Neural cell (in vitro differentiated cells): Measurements from ENCODE around the gene PDHA1. TPM values are rescaled to one million over a fixed set of nuclear protein-coding genes. Genes with fewer than 3 reads are reported as not detected.

ENCODE experiments used
- H2AFZ ChIP-seq: fragments of 200-600, 300-800 bp; sonication (generic), shearing (Covaris generic); 2 replicates; pipeline ENCODE4 v1.6.0; 2014; ENCODE audit warnings: low read depth, mild to moderate bottlenecking, antibody characterized with exemption, low read length, moderate library complexity
- H3F3A ChIP-seq: fragments of 200-600 bp; shearing (Covaris generic); 2 replicates; pipeline ENCODE4 v1.6.1; 2016; ENCODE audit warnings: mild to moderate bottlenecking, moderate library complexity, mixed read lengths, antibody characterized with exemption, low read length; ENCODE audit not compliant: insufficient read depth, poor library complexity, severe bottlenecking
- H3K27ac ChIP-seq: fragments of 200-600, 300-800 bp; sonication (generic), shearing (Covaris generic); 2 replicates; pipeline ENCODE4 v1.5.1; 2014; ENCODE audit warnings: mild to moderate bottlenecking, low read length, moderate library complexity
- H3K27me3 ChIP-seq: fragments of 300-800, 200-600 bp; sonication (generic), shearing (Covaris generic); 2 replicates; pipeline ENCODE4 v1.6.0; 2014; ENCODE audit warnings: mild to moderate bottlenecking, low read depth, low read length, moderate library complexity; ENCODE audit not compliant: insufficient read depth
- H3K36me3 ChIP-seq: fragments of 300-800, 200-600 bp; sonication (generic), shearing (Covaris generic); 2 replicates; pipeline ENCODE4 v1.5.1; 2014; ENCODE audit warnings: mild to moderate bottlenecking, antibody characterized with exemption, low read length, moderate library complexity; ENCODE audit not compliant: insufficient read depth
- H3K4me2 ChIP-seq: fragments of 300-800, 200-600 bp; sonication (generic), shearing (Covaris generic); 2 replicates; pipeline ENCODE4 v1.6.0; 2014; ENCODE audit warnings: mild to moderate bottlenecking, low read length
- H3K4me3 ChIP-seq: fragments of 300-800, 200-600 bp; sonication (generic), shearing (Covaris generic); 2 replicates; pipeline ENCODE4 v1.5.1; 2014; ENCODE audit warnings: mild to moderate bottlenecking, low read length, moderate library complexity
- H3K79me2 ChIP-seq: fragments of 200-600 bp; shearing (Covaris generic); replicated peaks from 2 replicates; pipeline ENCODE4 v1.6.0; 2014; ENCODE audit warnings: mild to moderate bottlenecking, low read length, moderate library complexity; ENCODE audit not compliant: insufficient read depth
- H3K9ac ChIP-seq: fragments of 300-800, 200-600 bp; sonication (generic), shearing (Covaris generic); 2 replicates; pipeline ENCODE4 v1.6.1; 2016; ENCODE audit warnings: mild to moderate bottlenecking, low read length, mixed read lengths
- H3K9me2 ChIP-seq: fragments of 200-600 bp; shearing (Covaris generic); 2 replicates; pipeline ENCODE4 v1.6.1; 2016; ENCODE audit warnings: mild to moderate bottlenecking, low read length, mixed read lengths; ENCODE audit not compliant: insufficient read depth
- H3K9me3 ChIP-seq: fragments of 200-600, 300-800 bp; sonication (generic), shearing (Covaris generic); 2 replicates; pipeline ENCODE4 v1.6.1; 2016; ENCODE audit warnings: mild to moderate bottlenecking, mixed run types, low read length, moderate library complexity, mixed read lengths
- H4K20me1 ChIP-seq: fragments of 200-600 bp; shearing (Covaris generic); 2 replicates; pipeline ENCODE4 v1.6.1; 2016; ENCODE audit warnings: mild to moderate bottlenecking, mixed run types; ENCODE audit not compliant: insufficient read depth
- EP300 ChIP-seq: fragments of 450-650 bp; conservative IDR thresholded peaks from 2 replicates; pipeline ENCODE4 v1.6.1; 2014; ENCODE audit warnings: antibody characterized with exemption, mild to moderate bottlenecking, moderate library complexity; ENCODE audit not compliant: poor library complexity, severe bottlenecking
- EZH2 ChIP-seq: fragments of 200-600, 300-800 bp; shearing (Covaris generic), sonication (generic); IDR thresholded peaks from 2 replicates; pipeline ENCODE4 v1.6.1; 2014; ENCODE audit warnings: antibody characterized with exemption, low read length, borderline replicate concordance, mild to moderate bottlenecking; ENCODE audit not compliant: insufficient read depth, poor library complexity, severe bottlenecking
- MXI1 ChIP-seq: fragments of 450-650 bp; conservative IDR thresholded peaks from 2 replicates; pipeline ENCODE4 v1.6.1; 2014; ENCODE audit warnings: antibody characterized with exemption, mild to moderate bottlenecking; ENCODE audit not compliant: poor library complexity, severe bottlenecking
- POLR2AphosphoS5 ChIP-seq: IDR thresholded peaks from 2 replicates; pipeline ENCODE4 v1.6.1; 2012
- RAD21 ChIP-seq: fragments of 450-650 bp; conservative IDR thresholded peaks from 2 replicates; pipeline ENCODE4 v1.6.1; 2014; ENCODE audit warnings: antibody characterized with exemption, mild to moderate bottlenecking, moderate library complexity
- SMC3 ChIP-seq: fragments of 450-650 bp; conservative IDR thresholded peaks from 2 replicates; pipeline ENCODE4 v1.6.1; 2014; ENCODE audit warnings: antibody characterized with exemption, mild to moderate bottlenecking, moderate library complexity; ENCODE audit not compliant: poor library complexity
- TAF1 ChIP-seq: IDR thresholded peaks from 2 replicates; pipeline ENCODE4 v1.6.1; 2012; ENCODE audit warnings: low read depth
- polyA plus RNA-seq: library from polyadenylated mRNA; depleted of rRNA; stranded (reverse); fragments of >200 nt; gene quantifications from 2 replicates; pipeline ENCODE4 v1.2.3, GENCODE V29; 2014
- TF ChIP-seq, protein P1 (sequence below): fragments of 450-650 bp; IDR thresholded peaks from 2 replicates; pipeline ENCODE4 v1.5.1; 2014; ENCODE audit warnings: antibody characterized with exemption, mild to moderate bottlenecking, moderate library complexity; ENCODE audit not compliant: poor library complexity, severe bottlenecking
- TF ChIP-seq, protein P2 (sequence below): IDR thresholded peaks from 2 replicates; pipeline ENCODE4 v1.6.1; 2012; ENCODE audit warnings: borderline replicate concordance

PDHA1 gene
- polyA plus RNA-seq, 1 donor from 2014 or later, result 224 TPM

- Histone ChIP-seq H3K9me2 (no peaks in the 10 kb centered on the region), H3K36me3 (no peaks in the 10 kb centered on the region), H3K4me2 (no peak overlapping the region), H4K20me1 (no peaks in the 10 kb centered on the region), H3K4me3 (no peak overlapping the region), H2AFZ (no peak overlapping the region), H3F3A (no peaks in the 10 kb centered on the region), H3K9ac (no peak overlapping the region), H3K9me3 (no peaks in the 10 kb centered on the region), H3K27ac (no peak overlapping the region), H3K27me3 (no peaks in the 10 kb centered on the region), H3K79me2 (no peaks in the 10 kb centered on the region)
- TF ChIP-seq EP300, result no peak
- no peak for TF ChIP-seq MXI1
- no peak for TF ChIP-seq SMC3
- TF ChIP-seq, protein P1, sequence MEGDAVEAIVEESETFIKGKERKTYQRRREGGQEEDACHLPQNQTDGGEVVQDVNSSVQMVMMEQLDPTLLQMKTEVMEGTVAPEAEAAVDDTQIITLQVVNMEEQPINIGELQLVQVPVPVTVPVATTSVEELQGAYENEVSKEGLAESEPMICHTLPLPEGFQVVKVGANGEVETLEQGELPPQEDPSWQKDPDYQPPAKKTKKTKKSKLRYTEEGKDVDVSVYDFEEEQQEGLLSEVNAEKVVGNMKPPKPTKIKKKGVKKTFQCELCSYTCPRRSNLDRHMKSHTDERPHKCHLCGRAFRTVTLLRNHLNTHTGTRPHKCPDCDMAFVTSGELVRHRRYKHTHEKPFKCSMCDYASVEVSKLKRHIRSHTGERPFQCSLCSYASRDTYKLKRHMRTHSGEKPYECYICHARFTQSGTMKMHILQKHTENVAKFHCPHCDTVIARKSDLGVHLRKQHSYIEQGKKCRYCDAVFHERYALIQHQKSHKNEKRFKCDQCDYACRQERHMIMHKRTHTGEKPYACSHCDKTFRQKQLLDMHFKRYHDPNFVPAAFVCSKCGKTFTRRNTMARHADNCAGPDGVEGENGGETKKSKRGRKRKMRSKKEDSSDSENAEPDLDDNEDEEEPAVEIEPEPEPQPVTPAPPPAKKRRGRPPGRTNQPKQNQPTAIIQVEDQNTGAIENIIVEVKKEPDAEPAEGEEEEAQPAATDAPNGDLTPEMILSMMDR, result no peak
- no peak for TF ChIP-seq POLR2AphosphoS5
- no peak for TF ChIP-seq RAD21
- TF ChIP-seq, protein P2, sequence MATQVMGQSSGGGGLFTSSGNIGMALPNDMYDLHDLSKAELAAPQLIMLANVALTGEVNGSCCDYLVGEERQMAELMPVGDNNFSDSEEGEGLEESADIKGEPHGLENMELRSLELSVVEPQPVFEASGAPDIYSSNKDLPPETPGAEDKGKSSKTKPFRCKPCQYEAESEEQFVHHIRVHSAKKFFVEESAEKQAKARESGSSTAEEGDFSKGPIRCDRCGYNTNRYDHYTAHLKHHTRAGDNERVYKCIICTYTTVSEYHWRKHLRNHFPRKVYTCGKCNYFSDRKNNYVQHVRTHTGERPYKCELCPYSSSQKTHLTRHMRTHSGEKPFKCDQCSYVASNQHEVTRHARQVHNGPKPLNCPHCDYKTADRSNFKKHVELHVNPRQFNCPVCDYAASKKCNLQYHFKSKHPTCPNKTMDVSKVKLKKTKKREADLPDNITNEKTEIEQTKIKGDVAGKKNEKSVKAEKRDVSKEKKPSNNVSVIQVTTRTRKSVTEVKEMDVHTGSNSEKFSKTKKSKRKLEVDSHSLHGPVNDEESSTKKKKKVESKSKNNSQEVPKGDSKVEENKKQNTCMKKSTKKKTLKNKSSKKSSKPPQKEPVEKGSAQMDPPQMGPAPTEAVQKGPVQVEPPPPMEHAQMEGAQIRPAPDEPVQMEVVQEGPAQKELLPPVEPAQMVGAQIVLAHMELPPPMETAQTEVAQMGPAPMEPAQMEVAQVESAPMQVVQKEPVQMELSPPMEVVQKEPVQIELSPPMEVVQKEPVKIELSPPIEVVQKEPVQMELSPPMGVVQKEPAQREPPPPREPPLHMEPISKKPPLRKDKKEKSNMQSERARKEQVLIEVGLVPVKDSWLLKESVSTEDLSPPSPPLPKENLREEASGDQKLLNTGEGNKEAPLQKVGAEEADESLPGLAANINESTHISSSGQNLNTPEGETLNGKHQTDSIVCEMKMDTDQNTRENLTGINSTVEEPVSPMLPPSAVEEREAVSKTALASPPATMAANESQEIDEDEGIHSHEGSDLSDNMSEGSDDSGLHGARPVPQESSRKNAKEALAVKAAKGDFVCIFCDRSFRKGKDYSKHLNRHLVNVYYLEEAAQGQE, result no peak
- no peak for TF ChIP-seq TAF1
Measured at GRCh38 chrX:19332983-19333382, 10.7 kb upstream of the PDHA1 start.

- no peaks in the 10 kb centered on the region for H3K9me3 ChIP-seq
- H2AFZ ChIP-seq, result no peak overlapping the region
- H3K9me2 ChIP-seq, result no peaks in the 10 kb centered on the region
- no peaks in the 10 kb centered on the region for H4K20me1 ChIP-seq
- no peaks in the 10 kb centered on the region for H3K27me3 ChIP-seq
- H3F3A ChIP-seq, result no peaks in the 10 kb centered on the region
- no peaks in the 10 kb centered on the region for H3K36me3 ChIP-seq
- no peak overlapping the region for H3K9ac ChIP-seq
- TF ChIP-seq EZH2 (no peak), RAD21 (no peak), TAF1 (no peak), SMC3 (no peak), POLR2AphosphoS5 (no peak), MXI1 (no peak), EP300 (no peak)
- TF ChIP-seq, protein P1, result no peak
- TF ChIP-seq, protein P2, result no peak
- no peak overlapping the region for H3K4me3 ChIP-seq
- no peak overlapping the region for H3K27ac ChIP-seq
- no peaks in the 10 kb centered on the region for H3K79me2 ChIP-seq
- no peak overlapping the region for H3K4me2 ChIP-seq
Measured at GRCh38 chrX:19334945-19335626, 8.6 kb upstream of the PDHA1 start.
